Measurements from ENCODE around the gene HOMER2. TPM values are rescaled to one million over a fixed set of nuclear protein-coding genes. Genes with fewer than 3 reads are reported as not detected.

Gene HOMER2
- polyA plus RNA-seq, 3 donors: 0.92 to 2.4 (median 1.6) TPM

DNA sequence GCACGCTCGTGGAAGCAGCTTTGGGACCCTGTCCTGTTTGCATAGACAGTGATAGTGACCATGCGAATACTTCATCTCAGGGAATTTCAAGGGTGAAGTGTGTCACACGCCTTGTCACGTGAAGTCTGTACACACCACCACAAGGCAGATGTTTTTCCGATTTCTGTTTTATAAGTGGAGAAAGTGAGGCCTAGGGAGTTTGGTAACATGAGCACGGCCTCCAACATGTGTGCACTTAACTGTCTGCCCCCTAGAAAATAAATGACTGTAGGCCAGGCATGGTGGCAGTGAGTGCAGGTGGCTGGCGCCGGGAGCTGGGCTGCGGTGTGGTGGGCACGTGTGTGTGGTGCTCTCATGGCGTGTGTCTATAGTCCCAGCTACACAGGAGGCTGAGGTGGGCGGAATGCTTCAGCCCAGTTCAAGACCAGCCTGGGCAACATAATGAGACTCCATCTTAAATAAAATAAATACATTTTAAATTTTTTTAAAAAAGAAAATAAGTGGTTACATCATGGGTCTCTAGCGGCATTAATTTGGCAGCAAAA, 101.1 kb downstream of the HOMER2 start:
- Mint-ChIP-seq H3K27ac (no peak overlapping the region), H3K9me3 (no peaks in the 10 kb centered on the region), H3K4me3 (no peak overlapping the region), H3K36me3 (no peaks in the 10 kb centered on the region), H3K27me3 (ENCODE audit: low read depth in 3 of 3) (peaks cover 0 to 2% (median 1%) of the 10 kb centered on the region in 3 donors), H3K4me1 (peaks cover 30% of the 10 kb centered on the region)
- H3K4me3 ChIP-seq (replicated peaks in 1 of 3; ENCODE audit: low read depth in 2 of 3, low read length in 3 of 3): no peak overlapping the region
- H3K27me3 ChIP-seq (ENCODE audit: control insufficient read depth in 2 of 2, insufficient read depth in 2 of 2, low read length in 2 of 2): no peaks in the 10 kb centered on the region
- H3K27ac ChIP-seq (ENCODE audit: low read depth in 1 of 2, low read length in 2 of 2): no peak overlapping the region
- intact Hi-C loops (cut with micrococcal nuclease): loop anchor here in 1 of 2 donors (5.0 kb wide), 1 partner anchor 136 kb away; the partner anchor contains the start of gene RAMAC
- no peak for DNase-seq
- H3K79me2 ChIP-seq (ENCODE audit: insufficient read depth, low read length): no peaks in the 10 kb centered on the region
- H4K20me1 ChIP-seq (ENCODE audit: insufficient read depth, low read length): no peaks in the 10 kb centered on the region
- no peak overlapping the region for H3K4me2 ChIP-seq (replicated peaks; ENCODE audit: extremely low read depth, low read length, poor library complexity, severe bottlenecking)
- H3K9me3 ChIP-seq (replicated peaks in 1 of 2; ENCODE audit: control insufficient read depth in 1 of 2, insufficient read depth in 1 of 2, low read length in 2 of 2): no peaks in the 10 kb centered on the region
- H3K9ac ChIP-seq (ENCODE audit: insufficient read depth, low read length, poor library complexity, severe bottlenecking): no peak overlapping the region
- peaks cover 25 to 30% of the 10 kb centered on the region in 2 donors for H3K4me1 ChIP-seq (ENCODE audit: control insufficient read depth in 1 of 2, insufficient read depth in 2 of 2, low read length in 2 of 2)
- WGBS (ENCODE audit: insufficient coverage): 80% methylated on average over 6 of the region's 14 CpGs
- H3K36me3 ChIP-seq (replicated peaks in 1 of 2; ENCODE audit: control insufficient read depth in 1 of 2, insufficient read depth in 2 of 2, low read length in 2 of 2): no peaks in the 10 kb centered on the region
- TF ChIP-seq, protein P1, sequence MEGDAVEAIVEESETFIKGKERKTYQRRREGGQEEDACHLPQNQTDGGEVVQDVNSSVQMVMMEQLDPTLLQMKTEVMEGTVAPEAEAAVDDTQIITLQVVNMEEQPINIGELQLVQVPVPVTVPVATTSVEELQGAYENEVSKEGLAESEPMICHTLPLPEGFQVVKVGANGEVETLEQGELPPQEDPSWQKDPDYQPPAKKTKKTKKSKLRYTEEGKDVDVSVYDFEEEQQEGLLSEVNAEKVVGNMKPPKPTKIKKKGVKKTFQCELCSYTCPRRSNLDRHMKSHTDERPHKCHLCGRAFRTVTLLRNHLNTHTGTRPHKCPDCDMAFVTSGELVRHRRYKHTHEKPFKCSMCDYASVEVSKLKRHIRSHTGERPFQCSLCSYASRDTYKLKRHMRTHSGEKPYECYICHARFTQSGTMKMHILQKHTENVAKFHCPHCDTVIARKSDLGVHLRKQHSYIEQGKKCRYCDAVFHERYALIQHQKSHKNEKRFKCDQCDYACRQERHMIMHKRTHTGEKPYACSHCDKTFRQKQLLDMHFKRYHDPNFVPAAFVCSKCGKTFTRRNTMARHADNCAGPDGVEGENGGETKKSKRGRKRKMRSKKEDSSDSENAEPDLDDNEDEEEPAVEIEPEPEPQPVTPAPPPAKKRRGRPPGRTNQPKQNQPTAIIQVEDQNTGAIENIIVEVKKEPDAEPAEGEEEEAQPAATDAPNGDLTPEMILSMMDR (IDR thresholded peaks at IDR 0.05): no peak
- H2AFZ ChIP-seq (ENCODE audit: insufficient read depth, low read depth, low read length, poor library complexity, severe bottlenecking): no peak overlapping the region

DNA sequence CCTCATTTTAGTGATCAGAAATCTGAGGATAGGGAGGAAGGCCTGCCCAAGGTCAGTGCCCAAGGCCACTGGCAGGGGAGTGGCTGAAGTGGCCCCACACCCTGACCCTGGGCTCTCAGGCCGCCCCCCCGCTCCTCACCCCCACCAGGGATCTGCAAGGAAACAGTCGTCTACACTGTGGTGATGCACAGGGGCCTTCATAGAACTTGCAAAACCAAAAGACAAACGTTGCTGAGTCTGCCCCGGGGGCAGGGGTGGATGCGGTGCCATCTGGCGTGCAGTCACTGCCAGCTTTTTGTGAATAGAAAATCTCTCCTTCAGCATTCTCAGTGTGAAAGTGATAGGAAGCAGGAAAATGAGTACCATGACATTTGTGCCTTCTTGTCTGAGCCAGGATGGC, 101.8 kb downstream of the HOMER2 start:
- peaks cover 0 to 2% (median 1%) of the 10 kb centered on the region in 3 donors for H3K27me3 Mint-ChIP-seq (ENCODE audit: low read depth in 3 of 3)
- no peaks in the 10 kb centered on the region for H3K27me3 ChIP-seq (ENCODE audit: control insufficient read depth in 2 of 2, insufficient read depth in 2 of 2, low read length in 2 of 2)
- H3K36me3 ChIP-seq (replicated peaks in 1 of 2; ENCODE audit: control insufficient read depth in 1 of 2, insufficient read depth in 2 of 2, low read length in 2 of 2): no peaks in the 10 kb centered on the region
- peaks cover 22 to 25% of the 10 kb centered on the region in 2 donors for H3K4me1 ChIP-seq (ENCODE audit: control insufficient read depth in 1 of 2, insufficient read depth in 2 of 2, low read length in 2 of 2)
- no peak for DNase-seq
- H3K4me2 ChIP-seq (replicated peaks; ENCODE audit: extremely low read depth, low read length, poor library complexity, severe bottlenecking): no peak overlapping the region
- no peaks in the 10 kb centered on the region for H3K79me2 ChIP-seq (ENCODE audit: insufficient read depth, low read length)
- H3K9me3 Mint-ChIP-seq: no peaks in the 10 kb centered on the region
- 83% methylated on average over 6 of the region's 7 CpGs for WGBS (ENCODE audit: insufficient coverage)
- no peak overlapping the region for H3K9ac ChIP-seq (ENCODE audit: insufficient read depth, low read length, poor library complexity, severe bottlenecking)
- TF ChIP-seq, protein P1 (IDR thresholded peaks at IDR 0.05): no peak
- no peak overlapping the region for H2AFZ ChIP-seq (ENCODE audit: insufficient read depth, low read depth, low read length, poor library complexity, severe bottlenecking)
- no peak overlapping the region for H3K4me3 ChIP-seq (replicated peaks in 1 of 3; ENCODE audit: low read depth in 2 of 3, low read length in 3 of 3)
- peaks cover 25% of the 10 kb centered on the region for H3K4me1 Mint-ChIP-seq
- H3K4me3 Mint-ChIP-seq: no peak overlapping the region
- no peaks in the 10 kb centered on the region for H3K9me3 ChIP-seq (replicated peaks in 1 of 2; ENCODE audit: control insufficient read depth in 1 of 2, insufficient read depth in 1 of 2, low read length in 2 of 2)
- no peaks in the 10 kb centered on the region for H3K36me3 Mint-ChIP-seq
- intact Hi-C loops (cut with micrococcal nuclease): loop anchor here in 1 of 2 donors (5.0 kb wide), 1 partner anchor 137 kb away; the partner anchor contains the start of gene RAMAC
- no peak overlapping the region for H3K27ac ChIP-seq (ENCODE audit: low read depth in 1 of 2, low read length in 2 of 2)
- H4K20me1 ChIP-seq (ENCODE audit: insufficient read depth, low read length): no peaks in the 10 kb centered on the region
- peak overlapping the region in 1 of 7 donors; percentile 19 for H3K27ac Mint-ChIP-seq

All from CD14-positive monocyte (primary cell).